HFF-Myc (cell line): Measurements from ENCODE around the gene ZDHHC16.

Experiments used
- DNase-seq: peaks from one replicate; pipeline ENCODE4 v3.0.0-alpha.2; 2011; ENCODE audit warnings: low read depth; ENCODE audit errors: extremely low read depth
- H3K4me3 ChIP-seq: replicated peaks from 2 replicates; pipeline ENCODE4 v1.5.1; 2011; ENCODE audit warnings: low read depth, mild to moderate bottlenecking, control low read depth, low read length
- TF ChIP-seq, protein P1 (sequence below): IDR thresholded peaks from 2 replicates; pipeline ENCODE4 v1.5.1; 2012; ENCODE audit warnings: mild to moderate bottlenecking, low read depth, low read length, control low read depth; ENCODE audit errors: missing control alignments

The ZDHHC16 gene

GRCh38 chr10:97435211-97435610 lies 10.8 kb upstream of the ZDHHC16 start:
- H3K4me3 ChIP-seq = no peak overlapping the region
- no peak for DNase-seq
- TF ChIP-seq, protein P1, sequence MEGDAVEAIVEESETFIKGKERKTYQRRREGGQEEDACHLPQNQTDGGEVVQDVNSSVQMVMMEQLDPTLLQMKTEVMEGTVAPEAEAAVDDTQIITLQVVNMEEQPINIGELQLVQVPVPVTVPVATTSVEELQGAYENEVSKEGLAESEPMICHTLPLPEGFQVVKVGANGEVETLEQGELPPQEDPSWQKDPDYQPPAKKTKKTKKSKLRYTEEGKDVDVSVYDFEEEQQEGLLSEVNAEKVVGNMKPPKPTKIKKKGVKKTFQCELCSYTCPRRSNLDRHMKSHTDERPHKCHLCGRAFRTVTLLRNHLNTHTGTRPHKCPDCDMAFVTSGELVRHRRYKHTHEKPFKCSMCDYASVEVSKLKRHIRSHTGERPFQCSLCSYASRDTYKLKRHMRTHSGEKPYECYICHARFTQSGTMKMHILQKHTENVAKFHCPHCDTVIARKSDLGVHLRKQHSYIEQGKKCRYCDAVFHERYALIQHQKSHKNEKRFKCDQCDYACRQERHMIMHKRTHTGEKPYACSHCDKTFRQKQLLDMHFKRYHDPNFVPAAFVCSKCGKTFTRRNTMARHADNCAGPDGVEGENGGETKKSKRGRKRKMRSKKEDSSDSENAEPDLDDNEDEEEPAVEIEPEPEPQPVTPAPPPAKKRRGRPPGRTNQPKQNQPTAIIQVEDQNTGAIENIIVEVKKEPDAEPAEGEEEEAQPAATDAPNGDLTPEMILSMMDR = no peak

- TF ChIP-seq, protein P1 = no peak
- no peak for DNase-seq
- no peak overlapping the region for H3K4me3 ChIP-seq
Measured at GRCh38 chr10:97442277-97442676, 3.7 kb upstream of the ZDHHC16 start.

DNA sequence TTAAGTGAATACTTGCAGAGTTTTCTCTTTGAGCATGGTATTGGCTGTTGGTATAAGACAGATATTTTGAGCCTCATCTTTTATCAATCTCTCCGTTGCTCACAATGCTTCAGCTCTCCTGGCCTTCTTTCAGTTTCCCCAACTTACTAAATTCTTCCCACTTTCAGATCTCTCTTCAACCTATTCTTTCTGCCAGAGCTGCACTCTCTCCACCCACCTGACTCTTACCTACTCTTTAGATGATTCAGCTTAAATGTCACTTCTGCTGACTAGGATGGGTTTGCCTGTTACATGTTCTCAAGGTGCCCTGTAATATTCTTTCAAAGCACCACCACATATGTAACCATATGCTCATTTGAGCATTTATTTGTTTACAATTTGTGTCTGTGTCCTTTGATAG lies 1.8 kb upstream of the ZDHHC16 start:
- TF ChIP-seq, protein P1 = no peak
- DNase-seq = no peak
- H3K4me3 ChIP-seq = no peak overlapping the region; the same call in 1 of the 2 replicates

- DNase-seq = no peak
- TF ChIP-seq, protein P1 = no peak
- H3K4me3 ChIP-seq = peak overlapping the region; percentile 99
Measured at GRCh38 chr10:97445357-97445721, 636 bp upstream of the ZDHHC16 start.

DNA sequence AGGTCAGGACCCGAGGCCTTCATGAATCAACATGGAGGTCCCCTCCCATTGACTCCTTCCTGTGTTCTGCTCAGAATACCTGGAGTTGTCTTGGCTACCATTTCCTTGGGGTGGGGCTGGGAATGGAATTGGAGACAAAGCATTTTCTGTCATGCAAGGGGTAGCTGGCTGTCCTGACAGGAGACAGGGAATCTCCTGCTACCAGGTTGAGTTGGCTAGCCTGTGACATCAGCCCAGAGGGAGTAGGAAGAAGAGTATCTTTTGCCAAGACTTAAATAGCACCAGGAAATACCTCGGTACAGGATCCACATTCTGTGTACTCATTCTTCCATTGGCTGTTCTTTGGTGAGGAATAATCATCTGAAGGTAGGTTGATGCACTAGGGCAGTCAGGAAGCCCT lies 4.9 kb downstream of the ZDHHC16 start:
- DNase-seq = no peak
- TF ChIP-seq, protein P1 = no peak

GRCh38 chr10:97451605-97452004 lies 5.6 kb downstream of the ZDHHC16 start:
- no peak for DNase-seq
- TF ChIP-seq, protein P1 = no peak
- no peak overlapping the region for H3K4me3 ChIP-seq

More for the DNA sequence above, 4.9 kb downstream of the ZDHHC16 start:
- H3K4me3 ChIP-seq = no peak overlapping the region

DNA sequence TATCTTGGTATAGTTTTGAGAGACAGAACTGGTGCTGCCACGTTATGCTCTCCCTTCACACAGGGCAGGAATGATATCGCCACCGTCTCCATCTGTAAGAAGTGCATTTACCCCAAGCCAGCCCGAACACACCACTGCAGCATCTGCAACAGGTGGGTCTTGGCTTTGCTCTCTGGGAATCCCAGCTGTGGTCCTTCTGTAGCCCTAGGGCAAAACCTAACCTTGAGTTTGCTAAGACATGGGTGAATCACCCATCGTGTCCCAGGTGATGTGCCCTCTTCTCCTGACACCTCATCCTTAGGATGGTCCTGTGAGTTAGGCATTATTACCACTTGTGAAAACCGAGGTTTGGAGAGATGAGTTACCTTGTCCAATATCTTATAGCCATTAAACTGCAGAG lies 6.4 kb downstream of the ZDHHC16 start:
- no peak overlapping the region for H3K4me3 ChIP-seq
- TF ChIP-seq, protein P1 = no peak
- no peak for DNase-seq
